Naive thymus-derived CD4-positive, alpha-beta T cell (primary cell): ENCODE measurements around the gene FAM174C. TPM values are rescaled to one million over a fixed set of nuclear protein-coding genes. Genes with fewer than 3 reads are reported as not detected.

Source experiments
- ATAC-seq: fragments of 150-1000 bp; cut with Tn5 transposase; 2 replicates; pipeline ENCODE4 v1.10.0; 2021; ENCODE audit warnings: mild to moderate bottlenecking, moderate library complexity
- CTCF ChIA-PET: fragments of 350-600 bp; sonication (Branson Sonifier 250); formaldehyde crosslinking; loops from one replicate; lab custom pipeline; 2021; ENCODE audit warnings: antibody characterized with exemption; lab: Charles Lee
- POLR2A ChIA-PET: fragments of 350-600 bp; sonication (Branson Sonifier 250); formaldehyde crosslinking; loops from one replicate; lab custom pipeline; 2021; ENCODE audit warnings: antibody characterized with exemption, inconsistent platforms; lab: Charles Lee
- DNase-seq, 9 donors: peaks; one replicate each; pipeline versions ENCODE4 v3.0.0 to v3.0.0-alpha.2; 2020 to 2022; ENCODE audit warnings: mixed read lengths in 1 of 9
- H3K27ac ChIP-seq: one replicate; pipeline ENCODE4 v1.7.0; 2013; ENCODE audit warnings: mild to moderate bottlenecking, low read depth, low read length, moderate library complexity
- H3K27me3 ChIP-seq, 2 donors: one replicate each; pipeline ENCODE4 v1.7.0; 2013; ENCODE audit warnings: low read length in 2 of 2, mild to moderate bottlenecking in 2 of 2, moderate library complexity in 2 of 2; ENCODE audit not compliant: control insufficient read depth in 2 of 2, insufficient read depth in 2 of 2
- H3K36me3 ChIP-seq, 3 experiments: 1 replicate in 2 of 3; 2 replicates in 1 of 3; pipeline ENCODE4 v1.7.0; 2013; ENCODE audit warnings: low read length in 3 of 3, mild to moderate bottlenecking in 3 of 3, moderate library complexity in 1 of 3; ENCODE audit not compliant: insufficient read depth in 3 of 3, control insufficient read depth in 2 of 3
- H3K4me1 ChIP-seq, 2 donors: one replicate each; pipeline ENCODE4 v1.7.0; 2013; ENCODE audit warnings: low read length in 2 of 2, mild to moderate bottlenecking in 2 of 2, moderate library complexity in 1 of 2; ENCODE audit not compliant: control insufficient read depth in 2 of 2, insufficient read depth in 2 of 2
- H3K4me3 ChIP-seq: 2 replicates; pipeline ENCODE4 v1.7.0; 2013; ENCODE audit warnings: mild to moderate bottlenecking, low read length
- H3K9me3 ChIP-seq, 3 experiments: 1 replicate in 2 of 3; 2 replicates in 1 of 3; pipeline ENCODE4 v1.7.0; 2013; ENCODE audit warnings: low read length in 3 of 3; ENCODE audit not compliant: control insufficient read depth in 2 of 3
- H3K27ac Mint-ChIP-seq, 9 donors: one replicate each; pipeline ENCODE4 v1.8.0; 2020 to 2022; ENCODE audit warnings: mixed read lengths in 9 of 9, mild to moderate bottlenecking in 8 of 9, moderate library complexity in 5 of 9, inconsistent platforms in 2 of 9
- H3K27me3 Mint-ChIP-seq, 5 donors: one replicate each; pipeline ENCODE4 v1.8.0; 2021 to 2022; ENCODE audit warnings: mixed read lengths in 5 of 5, mild to moderate bottlenecking in 1 of 5
- H3K36me3 Mint-ChIP-seq, 5 donors: one replicate each; pipeline ENCODE4 v1.8.0; 2020 to 2022; ENCODE audit warnings: mixed read lengths in 5 of 5, mild to moderate bottlenecking in 3 of 5, inconsistent platforms in 1 of 5
- H3K4me1 Mint-ChIP-seq, 7 donors: one replicate each; pipeline ENCODE4 v1.8.0; 2020 to 2022; ENCODE audit warnings: mixed read lengths in 7 of 7, mild to moderate bottlenecking in 3 of 7, inconsistent platforms in 1 of 7
- H3K4me3 Mint-ChIP-seq, 10 donors: one replicate each; pipeline ENCODE4 v1.8.0; 2020 to 2022; ENCODE audit warnings: mild to moderate bottlenecking in 10 of 10, mixed read lengths in 10 of 10, moderate library complexity in 6 of 10, inconsistent platforms in 2 of 10
- H3K9me3 Mint-ChIP-seq, 11 donors: one replicate each; pipeline ENCODE4 v1.8.0; 2020 to 2022; ENCODE audit warnings: mixed read lengths in 11 of 11, mild to moderate bottlenecking in 4 of 11, inconsistent platforms in 1 of 11, moderate library complexity in 1 of 11
- intact Hi-C, 2 donors: fragments of 100-400 bp; cut with micrococcal nuclease; formaldehyde crosslinking; loops; one replicate each; pipeline ENCODE4 v1.15.1; 2023
- polyA plus RNA-seq, 2 donors: library from polyadenylated mRNA; unstranded; fragments of 300-500 nt; fragmentation: Illumina TruSeq; gene quantifications; one replicate each; pipeline ENCODE4 v1.2.3, GENCODE V29; 2021
- total RNA-seq, 6 experiments: library from RNA in 5 of 6; stranded (reverse) in 5 of 6; gene quantifications; 1 replicate in 5 of 6; 2 replicates in 1 of 6; pipeline ENCODE4 v1.2.3 and lab custom pipeline; 2021 to 2026

FAM174C gene
- total and polyA plus RNA-seq, 7 experiments from 2014 or later: 31.7 to 78.8 (median 50.0) TPM

- DNase-seq: peak in 1 of 9 donors; percentile 60
- H3K36me3 Mint-ChIP-seq: peaks cover 0 to 25% (median 11%) of the 10 kb centered on the region in 5 donors
- peak overlapping the region; percentile 48 for H3K4me3 ChIP-seq
- H3K9me3 Mint-ChIP-seq: peaks cover 0 to 7% (median 0%) of the 10 kb centered on the region in 11 donors
- intact Hi-C loops: loop anchor here (5.0 to 10.0 kb wide), 2 partner anchors 470 to 587 kb away; partner anchors contain the start of gene PTBP1 (in 1 of the 2)
- H3K27me3 ChIP-seq: no peaks in the 10 kb centered on the region
- ChIA-PET CTCF (interaction anchor here (0.9 to 5.1 kb wide), 4 partner anchors 8 to 23 kb away, joined by 3 to 164 read pairs (median 10); no protein-coding TSS in a partner anchor), POLR2A (interaction anchor here (1.5 to 14.9 kb wide), 7 partner anchors 8 to 469 kb away, joined by 3 to 366 read pairs (median 17); partner anchors contain the start of genes ABCA7, ATP5F1D, CBARP and FAM174C)
- H3K4me3 Mint-ChIP-seq: peak overlapping the region; percentile 58 to 96 (median 68)
- H3K27ac ChIP-seq: peak overlapping the region; percentile 82
- H3K27me3 Mint-ChIP-seq: peaks cover 0 to 6% (median 0%) of the 10 kb centered on the region in 5 donors
- H3K36me3 ChIP-seq: peaks cover 19 to 23% (median 20%) of the 10 kb centered on the region in 3 experiments
- H3K27ac Mint-ChIP-seq: peak overlapping the region in 7 of 9 donors; percentile 28 to 90 (median 76)
- H3K4me1 ChIP-seq: peaks cover 48 to 53% of the 10 kb centered on the region in 2 donors
- no peaks in the 10 kb centered on the region for H3K9me3 ChIP-seq
- ATAC-seq: no peak
- H3K4me1 Mint-ChIP-seq: peaks cover 48 to 70% (median 53%) of the 10 kb centered on the region in 7 donors
Measured at GRCh38 chr19:1267477-1268225, 7.7 kb upstream of the FAM174C start.

GRCh38 chr19:1268226-1269064 lies 6.9 kb upstream of the FAM174C start:
- Histone ChIP-seq H3K4me3 (no peak overlapping the region), H3K27me3 (no peaks in the 10 kb centered on the region), H3K4me1 (peaks cover 53 to 56% of the 10 kb centered on the region in 2 donors), H3K27ac (peak overlapping the region; percentile 82), H3K36me3 (peaks cover 26 to 28% (median 27%) of the 10 kb centered on the region in 3 experiments), H3K9me3 (no peaks in the 10 kb centered on the region)
- Mint-ChIP-seq H3K9me3 (peaks cover 0 to 11% (median 0%) of the 10 kb centered on the region in 11 donors), H3K4me3 (peak overlapping the region; percentile 61 to 96 (median 80)), H3K36me3 (peaks cover 0 to 31% (median 16%) of the 10 kb centered on the region in 5 donors), H3K27ac (peak overlapping the region; percentile 87 to 93 (median 90)), H3K4me1 (peaks cover 49 to 70% (median 56%) of the 10 kb centered on the region in 7 donors), H3K27me3 (peaks cover 0 to 6% (median 0%) of the 10 kb centered on the region in 5 donors)
- ATAC-seq: no peak
- ChIA-PET POLR2A (interaction anchor here (0.6 to 14.9 kb wide), 63 partner anchors 9 to 1208 kb away, joined by 3 to 366 read pairs (median 4); partner anchors contain the start of genes ABCA7, AP3D1, ARHGAP45 and ATP5F1D), CTCF (interaction anchor here (0.9 to 5.1 kb wide), 7 partner anchors 9 to 228 kb away, joined by 3 to 164 read pairs (median 4); partner anchors contain the start of gene ABCA7)
- no peak for DNase-seq
- intact Hi-C loops: loop anchor here (1.0 to 10.0 kb wide), 7 partner anchors 7 to 586 kb away; partner anchors contain the start of genes STK11 (in 2 of the 2), ATP5F1D (in 1 of the 2), GPX4 (in 1 of the 2) and PTBP1 (in 1 of the 2)

GRCh38 chr19:1269065-1269477 lies 6.3 kb upstream of the FAM174C start, which contains the start of gene CIRBP:
Gene CIRBP (plus strand): TSS chr19:1269332. CDS start chr19:1270934, 1,602 bp downstream.
- Mint-ChIP-seq H3K27ac (peak within 1 kb of the TSS; percentile 87 to 94 (median 91)), H3K36me3 (peaks cover 0 to 37% (median 22%) of the 10 kb centered on the region in 5 donors), H3K9me3 (peaks cover 0 to 11% (median 0%) of the 10 kb centered on the region in 11 donors), H3K4me1 (peaks cover 52 to 76% (median 62%) of the 10 kb centered on the region in 7 donors), H3K4me3 (peak within 1 kb of the TSS; percentile 88 to 96 (median 90)), H3K27me3 (peaks cover 0 to 6% (median 0%) of the 10 kb centered on the region in 5 donors)
- POLR2A ChIA-PET: interaction anchor here (0.6 to 14.9 kb wide), 70 partner anchors 9 to 1207 kb away, joined by 3 to 366 read pairs (median 4); partner anchors contain the start of genes ABCA7, AP3D1, ARHGAP45 and ATP5F1D
- no peaks in the 10 kb centered on the region for H3K27me3 ChIP-seq
- H3K27ac ChIP-seq: peak within 1 kb of the TSS; percentile 82
- CTCF ChIA-PET: interaction anchor here (0.8 to 5.1 kb wide), 7 partner anchors 10 to 774 kb away, joined by 3 to 164 read pairs (median 4); partner anchors contain the start of gene ABCA7
- ATAC-seq: peak; percentile 90
- peak; percentile 95 to 99 (median 98) for DNase-seq
- intact Hi-C loops: loop anchor here (1.0 to 10.0 kb wide), 7 partner anchors 8 to 586 kb away; partner anchors contain the start of genes STK11 (in 2 of the 2), ATP5F1D (in 1 of the 2), GPX4 (in 1 of the 2) and PTBP1 (in 1 of the 2)
- peaks cover 60 to 61% of the 10 kb centered on the region in 2 donors for H3K4me1 ChIP-seq
- H3K9me3 ChIP-seq: no peaks in the 10 kb centered on the region
- H3K36me3 ChIP-seq: peaks cover 32 to 34% (median 33%) of the 10 kb centered on the region in 3 experiments
- peak within 1 kb of the TSS; percentile 76 for H3K4me3 ChIP-seq

- Mint-ChIP-seq H3K9me3 (peaks cover 0 to 11% (median 0%) of the 10 kb centered on the region in 11 donors), H3K36me3 (peaks cover 0 to 37% (median 23%) of the 10 kb centered on the region in 5 donors), H3K4me1 (peaks cover 53 to 73% (median 62%) of the 10 kb centered on the region in 7 donors), H3K4me3 (peak overlapping the region; percentile 88 to 96 (median 90)), H3K27ac (peak overlapping the region; percentile 86 to 94 (median 91)), H3K27me3 (peaks cover 0 to 6% (median 0%) of the 10 kb centered on the region in 5 donors)
- no peaks in the 10 kb centered on the region for H3K9me3 ChIP-seq
- ChIA-PET POLR2A (interaction anchor here (0.6 to 14.9 kb wide), 59 partner anchors 8 to 1206 kb away, joined by 3 to 366 read pairs (median 4); partner anchors contain the start of genes ABCA7, ARHGAP45, ATP5F1D and CBARP), CTCF (interaction anchor here (0.8 to 5.1 kb wide), 7 partner anchors 10 to 773 kb away, joined by 3 to 164 read pairs (median 4); partner anchors contain the start of gene ABCA7)
- DNase-seq (peak; percentile 78 to 93 (median 89)), ATAC-seq (peak; percentile 58)
- H3K27me3 ChIP-seq: no peaks in the 10 kb centered on the region
- H3K4me1 ChIP-seq: peaks cover 65 to 67% of the 10 kb centered on the region in 2 donors
- H3K36me3 ChIP-seq: peaks cover 38 to 39% (median 39%) of the 10 kb centered on the region in 3 experiments
- intact Hi-C loops: loop anchor here (1.0 to 10.0 kb wide), 7 partner anchors 8 to 585 kb away; partner anchors contain the start of genes STK11 (in 2 of the 2), ATP5F1D (in 1 of the 2), GPX4 (in 1 of the 2) and PTBP1 (in 1 of the 2)
- peak overlapping the region; percentile 82 for H3K27ac ChIP-seq
- H3K4me3 ChIP-seq: peak overlapping the region; percentile 76
Measured at GRCh38 chr19:1269478-1270212, 5.7 kb upstream of the FAM174C start.
